ENCODE data around the gene SCAND1.

GRCh38 chr20:35971981-35972380, 17.7 kb upstream of the SCAND1 start:
- no peak for TF ChIP-seq CTCF (IDR thresholded peaks at IDR 0.05)
- no peak for TF ChIP-seq POLR2A (IDR thresholded peaks at IDR 0.05)

Data from uterus (tissue), 2 donors.